CD4-positive, alpha-beta T cell (primary cell): ENCODE results near the gene PRDM16. TPM values are rescaled to one million over a fixed set of nuclear protein-coding genes. Genes with fewer than 3 reads are reported as not detected.

ENCODE experiments used
- ATAC-seq: fragments of 200-7000 bp; cut with Tn5 transposase; one replicate; pipeline ENCODE4 v1.10.0; 2022; ENCODE audit warnings: mild to moderate bottlenecking; ENCODE audit not compliant: poor library complexity
- CTCF ChIA-PET: fragments of 350-600 bp; sonication (Branson Sonifier 250); formaldehyde crosslinking; loops from one replicate; lab custom pipeline; 2021; ENCODE audit warnings: antibody characterized with exemption, inconsistent platforms; lab: Charles Lee
- POLR2A ChIA-PET: fragments of 350-600 bp; sonication (Branson Sonifier 250); formaldehyde crosslinking; loops from one replicate; lab custom pipeline; 2021; ENCODE audit warnings: antibody characterized with exemption, inconsistent platforms; lab: Charles Lee
- DNase-seq, 14 experiments: peaks; one replicate each; pipeline ENCODE4 v3.0.0-alpha.2; 2013 to 2020; ENCODE audit warnings: mixed read lengths in 2 of 14
- H3K27ac ChIP-seq, 2 donors: one replicate each; pipeline versions ENCODE4 v1.5.1 to v1.7.0; 2013; ENCODE audit warnings: low read length in 2 of 2, low read depth in 1 of 2, mild to moderate bottlenecking in 1 of 2
- H3K27me3 ChIP-seq, 2 experiments: 1 replicate in 1 of 2; 2 replicates in 1 of 2; pipeline versions ENCODE4 v1.6.1 to v1.7.0; 2013; ENCODE audit warnings: low read length in 2 of 2, control low read depth in 1 of 2, mild to moderate bottlenecking in 1 of 2, moderate library complexity in 1 of 2; ENCODE audit not compliant: insufficient read depth in 2 of 2, control insufficient read depth in 1 of 2
- H3K36me3 ChIP-seq: one replicate; pipeline ENCODE4 v1.6.1; 2013; ENCODE audit warnings: low read length, control low read depth; ENCODE audit not compliant: insufficient read depth
- H3K4me1 ChIP-seq: one replicate; pipeline ENCODE4 v1.6.1; 2013; ENCODE audit warnings: low read length, control low read depth; ENCODE audit not compliant: insufficient read depth
- H3K4me3 ChIP-seq: one replicate; pipeline ENCODE4 v1.5.1; 2013; ENCODE audit warnings: mild to moderate bottlenecking, low read length, moderate library complexity
- H3K9me3 ChIP-seq, 2 experiments: 1 replicate in 1 of 2; 2 replicates in 1 of 2; pipeline versions ENCODE4 v1.6.1 to v1.7.0; 2013; ENCODE audit warnings: low read length in 2 of 2, mild to moderate bottlenecking in 2 of 2, control low read depth in 1 of 2, moderate library complexity in 1 of 2; ENCODE audit not compliant: control insufficient read depth in 1 of 2, insufficient read depth in 1 of 2
- H3K27ac Mint-ChIP-seq: one replicate; pipeline ENCODE4 v1.8.0; 2020; ENCODE audit warnings: mixed read lengths
- H3K27me3 Mint-ChIP-seq: one replicate; pipeline ENCODE4 v1.8.0; 2021; ENCODE audit warnings: mixed read lengths
- H3K36me3 Mint-ChIP-seq: one replicate; pipeline ENCODE4 v1.8.0; 2021; ENCODE audit warnings: low read depth, mixed read lengths
- H3K4me1 Mint-ChIP-seq: one replicate; pipeline ENCODE4 v1.8.0; 2021; ENCODE audit warnings: low read depth, mixed read lengths
- H3K4me3 Mint-ChIP-seq: one replicate; pipeline ENCODE4 v1.8.0; 2020; ENCODE audit warnings: mild to moderate bottlenecking, mixed read lengths
- H3K9me3 Mint-ChIP-seq: one replicate; pipeline ENCODE4 v1.8.0; 2020; ENCODE audit warnings: mixed read lengths
- CTCF ChIP-seq: fragments of 200-600 bp; IDR thresholded peaks from one replicate; pipeline ENCODE4 v1.8.0; 2022; ENCODE audit warnings: antibody characterized with exemption, mild to moderate bottlenecking
- intact Hi-C, 2 experiments: fragments of 100-400 bp; cut with DNase I in 1 of 2; cut with micrococcal nuclease in 1 of 2; formaldehyde crosslinking; loops; one replicate each; pipeline versions ENCODE4 v1.15.1 to v1.9.0; 2023 to 2025; cut with DNase I, micrococcal nuclease
- total RNA-seq, 174 experiments: library from RNA in 2 of 174; stranded (reverse) in 2 of 174; gene quantifications; one replicate each; pipeline ENCODE4 v1.2.3 and lab custom pipeline; 2021 to 2026

Gene PRDM16
- total RNA-seq, 2 experiments from 2014 or later, result not detected

GRCh38 chr1:3425486-3426215, 356.6 kb downstream of the PRDM16 start:
- no peaks in the 10 kb centered on the region for H3K27me3 ChIP-seq
- H3K4me3 Mint-ChIP-seq, result no peak overlapping the region
- H3K27ac ChIP-seq, result no peak overlapping the region
- peaks cover 6% of the 10 kb centered on the region for H3K4me1 ChIP-seq
- no peaks in the 10 kb centered on the region for H3K36me3 Mint-ChIP-seq
- intact Hi-C loops, result loop anchor here in 1 of 2 experiments (10.0 kb wide), 1 partner anchor 1011 kb away; the partner anchor contains the start of gene PEX10
- ATAC-seq (no peak), DNase-seq (no peak)
- H3K9me3 Mint-ChIP-seq, result no peaks in the 10 kb centered on the region
- peaks cover 5% of the 10 kb centered on the region for H3K27me3 Mint-ChIP-seq
- no peak for TF ChIP-seq CTCF
- H3K4me3 ChIP-seq, result no peak overlapping the region
- no peak overlapping the region for H3K27ac Mint-ChIP-seq
- POLR2A ChIA-PET, result no interaction called here
- no peaks in the 10 kb centered on the region for H3K9me3 ChIP-seq
- CTCF ChIA-PET, result interaction anchor here (0.6 kb wide), 1 partner anchor 1211 kb away, joined by 3 read pairs; no protein-coding TSS in a partner anchor
- no peaks in the 10 kb centered on the region for H3K36me3 ChIP-seq
- H3K4me1 Mint-ChIP-seq, result no peaks in the 10 kb centered on the region

DNA sequence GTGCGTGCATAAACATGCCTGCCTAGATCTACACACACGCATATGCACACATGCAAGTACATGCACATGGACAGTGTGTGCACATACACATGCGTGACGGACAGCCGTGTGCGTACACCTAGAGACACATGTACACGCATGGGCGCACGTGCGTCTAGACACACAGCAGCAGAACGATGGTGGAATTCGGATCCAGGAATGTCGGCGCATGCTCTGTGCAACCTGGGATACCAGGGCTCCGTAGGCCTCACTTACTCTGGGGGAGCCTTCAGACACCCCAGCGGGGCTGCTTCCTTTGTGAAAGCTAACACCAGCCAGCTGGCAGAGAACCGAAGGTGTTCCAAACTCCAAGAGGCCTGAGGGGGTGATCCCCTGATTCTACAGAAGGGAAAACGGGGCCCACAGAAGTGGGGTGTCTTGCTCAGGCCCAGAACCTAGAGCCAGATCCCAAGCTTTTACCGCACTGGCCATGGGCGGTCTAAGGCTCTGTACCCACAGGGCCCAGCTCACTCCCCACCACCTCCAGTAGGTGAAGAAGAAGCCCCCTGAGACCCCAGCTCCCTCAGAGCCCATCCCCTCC, 358.0 kb downstream of the PRDM16 start:
- Mint-ChIP-seq H3K27me3 (no peaks in the 10 kb centered on the region), H3K4me3 (no peak overlapping the region), H3K9me3 (no peaks in the 10 kb centered on the region), H3K36me3 (no peaks in the 10 kb centered on the region), H3K4me1 (no peaks in the 10 kb centered on the region), H3K27ac (no peak overlapping the region)
- no peak overlapping the region for H3K27ac ChIP-seq
- no peaks in the 10 kb centered on the region for H3K27me3 ChIP-seq
- H3K36me3 ChIP-seq, result no peaks in the 10 kb centered on the region
- POLR2A ChIA-PET, result no interaction called here
- CTCF ChIA-PET, result interaction anchor here (1.3 kb wide), 1 partner anchor 26 kb away, joined by 3 read pairs; no protein-coding TSS in a partner anchor
- peaks cover 6% of the 10 kb centered on the region for H3K4me1 ChIP-seq
- no peak overlapping the region for H3K4me3 ChIP-seq
- no peak for DNase-seq
- ATAC-seq, result no peak
- H3K9me3 ChIP-seq, result no peaks in the 10 kb centered on the region
- intact Hi-C loops, result loop anchor here in 1 of 2 experiments (10.0 kb wide), 1 partner anchor 1012 kb away; the partner anchor contains the start of gene PEX10
- no peak for TF ChIP-seq CTCF

GRCh38 chr1:3427711-3428704, 359.0 kb downstream of the PRDM16 start:
- ATAC-seq (no peak), DNase-seq (no peak)
- Mint-ChIP-seq H3K9me3 (no peaks in the 10 kb centered on the region), H3K27me3 (no peaks in the 10 kb centered on the region), H3K36me3 (no peaks in the 10 kb centered on the region), H3K4me3 (no peak overlapping the region), H3K4me1 (no peaks in the 10 kb centered on the region), H3K27ac (no peak overlapping the region)
- Histone ChIP-seq H3K36me3 (no peaks in the 10 kb centered on the region), H3K27ac (no peak overlapping the region), H3K27me3 (no peaks in the 10 kb centered on the region), H3K9me3 (no peaks in the 10 kb centered on the region), H3K4me3 (no peak overlapping the region), H3K4me1 (peaks cover 6% of the 10 kb centered on the region)
- TF ChIP-seq CTCF, result no peak
- intact Hi-C loops, result loop anchor here in 1 of 2 experiments (10.0 kb wide), 1 partner anchor 1013 kb away; the partner anchor contains the start of gene PEX10
- ChIA-PET CTCF (interaction anchor here (1.3 kb wide), 1 partner anchor 25 kb away, joined by 3 read pairs; no protein-coding TSS in a partner anchor), POLR2A (no interaction called here)
